Caco-2 (cell line): ENCODE data around the gene ANKS3. TPM values are rescaled to one million over a fixed set of nuclear protein-coding genes. Genes with fewer than 3 reads are reported as not detected.

Experiments
- BruUV-seq: library from RNA; stranded (reverse); fragments of 400-500 nt; replicated peaks from 2 replicates; lab custom pipeline; 2021; lab: Mats Ljungman, UMichigan
- CTCF ChIA-PET: fragments of 300-600 bp; sonication (Branson Sonifier 250); formaldehyde crosslinking; loops from one replicate; lab custom pipeline; 2022; ENCODE audit warnings: antibody characterized with exemption; lab: Charles Lee
- POLR2A ChIA-PET: fragments of 300-600 bp; sonication (Branson Sonifier 250); formaldehyde crosslinking; loops from one replicate; lab custom pipeline; 2022; ENCODE audit warnings: antibody characterized with exemption; lab: Charles Lee
- DNase-seq, 2 experiments: peaks; one replicate each; pipeline versions ENCODE4 v3.0.0 to v3.0.0-alpha.2; 2020 to 2022
- H3K27me3 ChIP-seq: replicated peaks from 2 replicates; pipeline ENCODE4 v1.6.0; 2011; ENCODE audit warnings: low read length; ENCODE audit not compliant: control insufficient read depth, insufficient read depth
- H3K36me3 ChIP-seq: 2 replicates; pipeline ENCODE4 v1.5.1; 2011; ENCODE audit warnings: low read length; ENCODE audit not compliant: control insufficient read depth, insufficient read depth
- H3K4me1 ChIP-seq: fragments of 250-450 bp; sonication (Bioruptor Pico); 2 replicates; pipeline ENCODE4 v1.5.1; 2020; ENCODE audit warnings: mild to moderate bottlenecking
- H3K4me3 ChIP-seq: 2 replicates; pipeline ENCODE4 v1.5.1; 2011; ENCODE audit warnings: low read depth, mild to moderate bottlenecking, control low read depth, low read length
- H3K9me3 ChIP-seq: fragments of 250-450 bp; sonication (Bioruptor Pico); 2 replicates; pipeline ENCODE4 v1.5.1; 2020; ENCODE audit warnings: mild to moderate bottlenecking, moderate library complexity
- H3K27ac Mint-ChIP-seq: one replicate; pipeline ENCODE4 v1.8.0; 2022; ENCODE audit warnings: mixed read lengths; ENCODE audit not compliant: unreplicated experiment
- H3K27me3 Mint-ChIP-seq: one replicate; pipeline ENCODE4 v1.8.0; 2022; ENCODE audit warnings: mixed read lengths; ENCODE audit not compliant: insufficient read depth, unreplicated experiment
- H3K36me3 Mint-ChIP-seq: one replicate; pipeline ENCODE4 v1.8.0; 2022; ENCODE audit warnings: mild to moderate bottlenecking, mixed read lengths; ENCODE audit not compliant: insufficient read depth, unreplicated experiment
- H3K4me1 Mint-ChIP-seq: one replicate; pipeline ENCODE4 v1.8.0; 2022; ENCODE audit warnings: low read depth, mixed read lengths; ENCODE audit not compliant: unreplicated experiment
- H3K4me3 Mint-ChIP-seq: one replicate; pipeline ENCODE4 v1.8.0; 2022; ENCODE audit warnings: mild to moderate bottlenecking, moderate library complexity, mixed read lengths; ENCODE audit not compliant: unreplicated experiment
- H3K9me3 Mint-ChIP-seq: one replicate; pipeline ENCODE4 v1.8.0; 2022; ENCODE audit warnings: mixed read lengths; ENCODE audit not compliant: unreplicated experiment
- CTCF ChIP-seq, 2 experiments: fragments of 200-600 bp in 1 of 2; IDR thresholded peaks; 1 replicate in 1 of 2; 2 replicates in 1 of 2; pipeline versions ENCODE4 v1.5.1 to v1.8.0; 2011 to 2022; ENCODE audit warnings: antibody characterized with exemption in 1 of 2, control low read depth in 1 of 2, inconsistent platforms in 1 of 2, low read depth in 1 of 2, low read length in 1 of 2, mild to moderate bottlenecking in 1 of 2, moderate library complexity in 1 of 2; ENCODE audit not compliant: insufficient read depth in 1 of 2, severe bottlenecking in 1 of 2, unreplicated experiment in 1 of 2
- intact Hi-C: fragments of 100-400 bp; cut with micrococcal nuclease; formaldehyde crosslinking; loops from one replicate; pipeline ENCODE4 v1.10.0; 2022; ENCODE audit not compliant: unreplicated experiment
- total RNA-seq: library from RNA; stranded (reverse); gene quantifications from 2 replicates; pipeline ENCODE4 v1.2.3, GENCODE V29; 2022

ANKS3 gene
- total RNA-seq, 1 experiment from 2014 or later = 28.1 TPM

GRCh38 chr16:4688674-4689045 is 45.4 kb downstream of the ANKS3 start:
- H3K27me3 ChIP-seq = no peaks in the 10 kb centered on the region
- ChIA-PET CTCF (no interaction called here), POLR2A (no interaction called here)
- no TSS peak for BruUV-seq
- Mint-ChIP-seq H3K27ac (no peak overlapping the region), H3K4me1 (no peaks in the 10 kb centered on the region), H3K27me3 (no peaks in the 10 kb centered on the region), H3K9me3 (no peaks in the 10 kb centered on the region), H3K4me3 (no peak overlapping the region), H3K36me3 (peaks cover 13% of the 10 kb centered on the region)
- TF ChIP-seq CTCF (IDR thresholded peaks at IDR 0.05; ENCODE audit: insufficient read depth in 1 of 2, low read depth in 1 of 2, low read length in 1 of 2, severe bottlenecking in 1 of 2, unreplicated experiment in 1 of 2) = no peak
- H3K4me3 ChIP-seq = no peak overlapping the region
- H3K36me3 ChIP-seq = 0 out of 2 replicates have a peak, but pooled peaks cover 2% of the 10 kb centered on the region
- H3K9me3 ChIP-seq = no peaks in the 10 kb centered on the region
- H3K4me1 ChIP-seq = 0 out of 2 replicates have a peak, but pooled peaks cover 6% of the 10 kb centered on the region
- DNase-seq = no peak
- intact Hi-C loops = no loop called here

- peaks cover 8% of the 10 kb centered on the region for H3K36me3 Mint-ChIP-seq
- H3K27ac Mint-ChIP-seq = no peak overlapping the region
- Histone ChIP-seq H3K27me3 (no peaks in the 10 kb centered on the region), H3K4me3 (no peak overlapping the region), H3K36me3 (peaks cover 5% of the 10 kb centered on the region), H3K4me1 (0 out of 2 replicates have a peak, but pooled peaks cover 6% of the 10 kb centered on the region), H3K9me3 (no peaks in the 10 kb centered on the region)
- BruUV-seq = no TSS peak
- POLR2A ChIA-PET = no interaction called here
- DNase-seq = no peak
- no peaks in the 10 kb centered on the region for H3K4me1 Mint-ChIP-seq
- intact Hi-C loops = no loop called here
- TF ChIP-seq CTCF (IDR thresholded peaks at IDR 0.05; ENCODE audit: insufficient read depth in 1 of 2, low read depth in 1 of 2, low read length in 1 of 2, severe bottlenecking in 1 of 2, unreplicated experiment in 1 of 2) = no peak
- H3K27me3 Mint-ChIP-seq = no peaks in the 10 kb centered on the region
- no peak overlapping the region for H3K4me3 Mint-ChIP-seq
- CTCF ChIA-PET = no interaction called here
- no peaks in the 10 kb centered on the region for H3K9me3 Mint-ChIP-seq
Observed at GRCh38 chr16:4687946-4688673, 46.0 kb downstream of the ANKS3 start.

DNA sequence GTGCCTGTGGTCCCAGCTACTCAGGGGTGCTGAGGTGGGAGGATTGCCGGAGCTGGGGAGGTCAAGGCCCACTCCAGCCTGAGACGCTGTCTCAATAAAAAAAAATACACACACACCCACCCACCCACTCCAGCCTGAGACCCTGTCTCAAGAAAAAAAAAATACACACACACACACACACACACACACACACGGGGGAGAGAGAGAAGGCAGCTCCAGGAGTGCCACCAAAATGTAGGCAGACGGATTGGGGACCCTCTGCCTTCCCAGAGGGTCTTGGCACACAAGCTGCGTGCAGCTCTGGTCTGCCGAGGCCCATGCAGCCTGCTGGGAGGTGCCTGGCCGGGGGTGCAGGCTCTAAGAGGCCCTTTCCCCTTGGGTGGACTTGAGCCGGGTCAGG is 46.7 kb downstream of the ANKS3 start:
- BruUV-seq = no TSS peak
- no peak for DNase-seq
- TF ChIP-seq CTCF (IDR thresholded peaks at IDR 0.05; ENCODE audit: insufficient read depth in 1 of 2, low read depth in 1 of 2, low read length in 1 of 2, severe bottlenecking in 1 of 2, unreplicated experiment in 1 of 2) = no peak
- Mint-ChIP-seq H3K4me1 (no peaks in the 10 kb centered on the region), H3K27me3 (no peaks in the 10 kb centered on the region), H3K9me3 (no peaks in the 10 kb centered on the region), H3K36me3 (peaks cover 3% of the 10 kb centered on the region), H3K27ac (no peak overlapping the region), H3K4me3 (no peak overlapping the region)
- Histone ChIP-seq H3K27me3 (no peaks in the 10 kb centered on the region), H3K4me3 (no peak overlapping the region), H3K36me3 (peaks cover 7% of the 10 kb centered on the region), H3K4me1 (0 out of 2 replicates have a peak, but pooled peaks cover 1% of the 10 kb centered on the region), H3K9me3 (no peaks in the 10 kb centered on the region)
- ChIA-PET POLR2A (no interaction called here), CTCF (no interaction called here)
- intact Hi-C loops = no loop called here
